Epithelial cell of esophagus (primary cell): ENCODE measurements around the gene KCNK7.

Experiments
- DNase-seq: peaks from one replicate; pipeline ENCODE4 v3.0.0; 2010; ENCODE audit warnings: low read depth
- H3K4me3 ChIP-seq: 2 replicates; pipeline ENCODE4 v1.5.1; 2011; ENCODE audit warnings: mild to moderate bottlenecking, low read length, control low read depth
- TF ChIP-seq, protein P1 (sequence below): IDR thresholded peaks from 2 replicates; pipeline ENCODE4 v1.5.1; 2011; ENCODE audit warnings: low read depth, mild to moderate bottlenecking, low read length, control low read depth, inconsistent platforms; ENCODE audit not compliant: insufficient read depth; ENCODE audit errors: missing control alignments

The KCNK7 gene

GRCh38 chr11:65562788-65563187 lies 32.8 kb downstream of the KCNK7 start:
- DNase-seq = no peak
- no peak overlapping the region for H3K4me3 ChIP-seq
- TF ChIP-seq, protein P1, sequence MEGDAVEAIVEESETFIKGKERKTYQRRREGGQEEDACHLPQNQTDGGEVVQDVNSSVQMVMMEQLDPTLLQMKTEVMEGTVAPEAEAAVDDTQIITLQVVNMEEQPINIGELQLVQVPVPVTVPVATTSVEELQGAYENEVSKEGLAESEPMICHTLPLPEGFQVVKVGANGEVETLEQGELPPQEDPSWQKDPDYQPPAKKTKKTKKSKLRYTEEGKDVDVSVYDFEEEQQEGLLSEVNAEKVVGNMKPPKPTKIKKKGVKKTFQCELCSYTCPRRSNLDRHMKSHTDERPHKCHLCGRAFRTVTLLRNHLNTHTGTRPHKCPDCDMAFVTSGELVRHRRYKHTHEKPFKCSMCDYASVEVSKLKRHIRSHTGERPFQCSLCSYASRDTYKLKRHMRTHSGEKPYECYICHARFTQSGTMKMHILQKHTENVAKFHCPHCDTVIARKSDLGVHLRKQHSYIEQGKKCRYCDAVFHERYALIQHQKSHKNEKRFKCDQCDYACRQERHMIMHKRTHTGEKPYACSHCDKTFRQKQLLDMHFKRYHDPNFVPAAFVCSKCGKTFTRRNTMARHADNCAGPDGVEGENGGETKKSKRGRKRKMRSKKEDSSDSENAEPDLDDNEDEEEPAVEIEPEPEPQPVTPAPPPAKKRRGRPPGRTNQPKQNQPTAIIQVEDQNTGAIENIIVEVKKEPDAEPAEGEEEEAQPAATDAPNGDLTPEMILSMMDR = no peak

GRCh38 chr11:65562020-65562419 lies 33.6 kb downstream of the KCNK7 start:
- TF ChIP-seq, protein P1 = no peak
- DNase-seq = no peak
- no peak overlapping the region for H3K4me3 ChIP-seq

DNA sequence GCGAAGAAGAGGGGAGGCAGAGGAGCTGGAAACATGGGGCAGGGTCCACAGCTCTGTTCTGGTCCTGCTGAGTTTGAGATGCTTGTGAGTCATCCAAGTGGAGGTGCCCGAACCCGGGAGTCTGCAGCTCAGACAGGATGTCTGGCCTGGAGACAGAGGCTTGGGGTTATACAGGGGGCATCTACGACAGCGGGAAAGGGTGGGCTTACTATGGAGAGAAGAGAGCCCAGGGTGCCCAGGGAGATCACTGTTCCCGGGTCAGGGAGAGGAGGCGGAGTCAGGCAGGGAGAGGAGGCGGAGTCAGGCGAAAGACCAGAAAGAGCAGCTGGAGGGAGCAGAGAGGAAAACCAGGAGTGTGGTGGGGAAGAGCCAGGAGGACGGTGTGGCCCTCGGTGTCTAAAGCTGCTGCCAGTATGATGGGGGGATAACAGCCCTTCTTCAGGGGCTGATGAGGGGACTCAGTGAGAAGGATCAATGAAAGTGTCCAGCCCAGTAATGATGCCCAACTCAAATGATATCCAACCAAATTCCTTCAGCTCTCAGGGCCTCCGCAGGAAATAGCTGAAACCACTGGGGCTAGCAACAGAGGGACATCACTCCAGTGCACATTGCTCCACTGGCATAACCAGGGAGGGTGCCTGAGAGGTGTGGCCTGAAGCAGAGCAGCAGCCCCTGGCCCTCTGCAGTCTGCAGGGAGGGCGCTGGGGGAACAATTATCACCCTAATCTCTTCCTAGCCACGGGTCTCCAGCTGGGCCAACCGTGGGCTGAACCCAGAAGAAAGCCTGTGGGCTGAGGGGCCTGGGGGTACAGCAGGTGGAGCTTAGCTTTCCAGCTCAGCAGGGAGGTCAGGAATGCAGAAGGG lies 34.8 kb downstream of the KCNK7 start:
- TF ChIP-seq, protein P1 = no peak
- no peak for DNase-seq
- H3K4me3 ChIP-seq = no peak overlapping the region

- DNase-seq = peak; percentile 69
- TF ChIP-seq, protein P1 = no peak
- H3K4me3 ChIP-seq = no peak overlapping the region
Observed at GRCh38 chr11:65559951-65560537, 35.6 kb downstream of the KCNK7 start.

DNA sequence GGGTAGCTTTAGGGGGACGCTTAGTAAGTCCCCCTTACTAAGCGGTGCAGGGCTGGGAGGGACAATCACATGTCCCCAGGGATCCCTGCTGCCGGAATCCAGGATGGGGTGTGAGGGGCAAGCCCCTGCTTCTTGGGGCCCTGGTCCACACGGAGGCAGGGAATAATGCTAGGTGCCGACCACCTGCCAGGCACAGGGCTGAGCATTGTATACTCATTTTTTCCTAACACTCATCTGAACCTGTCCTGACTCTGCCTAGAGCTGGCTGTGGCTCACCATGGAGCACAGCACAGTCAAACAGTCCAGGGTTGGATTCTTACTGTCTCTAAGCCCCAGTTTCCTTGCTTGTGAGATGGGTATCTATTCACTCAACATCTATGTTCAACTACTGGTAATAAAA lies 36.1 kb downstream of the KCNK7 start:
- TF ChIP-seq, protein P1 = no peak
- H3K4me3 ChIP-seq = no peak overlapping the region
- no peak for DNase-seq

DNA sequence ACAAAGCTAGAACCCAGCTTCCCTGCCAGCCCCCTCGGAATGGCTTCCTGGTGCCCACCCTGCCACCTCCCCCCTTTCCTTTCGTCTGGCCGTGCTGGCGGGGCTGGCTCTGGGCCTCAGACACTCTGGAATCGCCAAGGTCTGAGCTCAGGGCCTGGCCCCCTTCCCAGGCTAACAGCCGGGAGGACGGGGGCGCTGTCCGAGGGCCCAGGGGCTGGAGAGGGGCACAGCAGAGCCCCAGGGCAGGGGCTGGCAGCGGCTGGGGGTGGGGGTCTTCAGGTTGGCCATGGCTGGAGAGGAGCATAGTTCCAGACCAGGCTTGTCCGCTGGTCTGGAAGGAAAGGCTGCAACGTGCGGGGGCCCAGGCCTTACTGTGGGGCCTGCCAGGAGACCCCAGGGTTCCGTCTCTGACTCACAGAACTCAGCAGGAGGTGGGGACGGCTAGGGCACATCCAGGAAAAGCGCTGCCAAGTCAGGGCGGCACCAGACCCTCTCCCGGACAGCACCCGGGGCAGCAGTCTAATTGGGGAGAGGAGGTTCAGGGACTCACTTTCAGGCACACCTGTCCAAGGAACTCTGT lies 36.6 kb downstream of the KCNK7 start:
- TF ChIP-seq, protein P1 = no peak
- no peak overlapping the region for H3K4me3 ChIP-seq
- DNase-seq = no peak
